Measurements from ENCODE around the gene LRRC56.

- no peak for TF ChIP-seq POLR2AphosphoS5 (IDR thresholded peaks at IDR 0.05)
- TF ChIP-seq CTCF (IDR thresholded peaks at IDR 0.05) = no peak
- no peak for TF ChIP-seq POLR2A (IDR thresholded peaks at IDR 0.05)
Observed at GRCh38 chr11:494761-495536, 42.4 kb upstream of the LRRC56 start.
